A549 (cell line): ENCODE data around the gene CCDC18. TPM values are rescaled to one million over a fixed set of nuclear protein-coding genes. Genes with fewer than 3 reads are reported as not detected.

Experiments
- ATAC-seq, 2 experiments: fragments of 200-7000 bp in 1 of 2; fragments of >200 bp in 1 of 2; cut with Nextera tagmentation in 1 of 2; cut with Tn5 transposase in 1 of 2; 3 replicates each; pipeline versions ENCODE4 v1.8.0 to v1.9.1; 2018 to 2020; ENCODE audit warnings: mild to moderate bottlenecking in 1 of 2, moderate library complexity in 1 of 2
- CTCF ChIA-PET: fragments of 300-600 bp; sonication (Branson Sonifier 250); formaldehyde crosslinking; extraction: SDS; loops from one replicate; lab custom pipeline; 2021; ENCODE audit warnings: antibody characterized with exemption, inconsistent platforms; lab: Yijun Ruan, JAX
- POLR2A ChIA-PET: fragments of 350-600 bp; formaldehyde crosslinking; extraction: SDS; loops from one replicate; lab custom pipeline; 2021; ENCODE audit warnings: antibody characterized with exemption, inconsistent platforms; lab: Yijun Ruan, JAX
- DNase-seq, 2 experiments: peaks; one replicate each; pipeline versions ENCODE4 v3.0.0 to v3.0.0-alpha.2; 2011 to 2016; ENCODE audit warnings: low read depth in 1 of 2, low spot score in 1 of 2
- FAIRE-seq: peaks from 2 replicates; lab custom pipeline; 2011; peaks lifted over from hg19 to GRCh38; lab: Jason Lieb, UNC
- H3K27ac ChIP-seq, 2 experiments: fragments of >200 bp; sonication (Bioruptor Twin); formaldehyde crosslinking; 3 replicates each; pipeline ENCODE4 v1.5.1; 2016 to 2017
- H3K4me1 ChIP-seq: fragments of >200 bp; sonication (Bioruptor Twin); formaldehyde crosslinking; 3 replicates; pipeline ENCODE4 v1.6.1; 2016
- H3K4me2 ChIP-seq: fragments of >200 bp; sonication (Bioruptor Twin); formaldehyde crosslinking; 3 replicates; pipeline ENCODE4 v1.6.1; 2016
- H3K4me3 ChIP-seq: fragments of >200 bp; sonication (Bioruptor Twin); formaldehyde crosslinking; 3 replicates; pipeline ENCODE4 v1.5.1; 2016
- H3K9me3 ChIP-seq: fragments of >200 bp; sonication (Bioruptor Twin); formaldehyde crosslinking; 3 replicates; pipeline ENCODE4 v1.6.1; 2016
- CBX2 ChIP-seq: fragments of 200-600 bp; sonication (generic); IDR thresholded peaks from 2 replicates; pipeline ENCODE4 v1.6.1; 2016; ENCODE audit warnings: low read depth, mild to moderate bottlenecking, borderline replicate concordance
- EHF ChIP-seq: fragments of 250-450 bp; sonication (Bioruptor Pico); IDR thresholded peaks from 2 replicates; pipeline ENCODE4 v1.5.0; 2020; ENCODE audit warnings: mild to moderate bottlenecking
- HMGXB4 ChIP-seq: fragments of 250-450 bp; sonication (Bioruptor Pico); IDR thresholded peaks from 2 replicates; pipeline ENCODE4 v1.5.0; 2021; ENCODE audit warnings: mild to moderate bottlenecking, moderate library complexity, borderline replicate concordance
- HOXA7 ChIP-seq: fragments of 250-450 bp; sonication (Bioruptor Pico); IDR thresholded peaks from 2 replicates; pipeline ENCODE4 v1.5.0; 2020; ENCODE audit warnings: mild to moderate bottlenecking, moderate library complexity
- HOXB13 ChIP-seq: fragments of 250-450 bp; sonication (Bioruptor Pico); IDR thresholded peaks from 2 replicates; pipeline ENCODE4 v1.5.0; 2020; ENCODE audit warnings: low read depth, mild to moderate bottlenecking, moderate library complexity
- JUN ChIP-seq, 2 experiments: fragments of >200 bp; sonication (Bioruptor Twin); formaldehyde crosslinking; IDR thresholded peaks; 2 replicates in 1 of 2; 3 replicates in 1 of 2; pipeline ENCODE4 v1.6.1; 2016 to 2017
- MAFK ChIP-seq: fragments of 450-650 bp; IDR thresholded peaks from 2 replicates; pipeline ENCODE4 v1.6.1; 2014; ENCODE audit not compliant: partially characterized antibody
- MYC ChIP-seq: IDR thresholded peaks from 2 replicates; pipeline ENCODE4 v1.6.1; 2012; ENCODE audit warnings: mild to moderate bottlenecking, inconsistent platforms, low read length, improper control_type of control experiment, borderline replicate concordance
- NFE2L2 ChIP-seq: fragments of 150-350 bp; conservative IDR thresholded peaks from 2 replicates; pipeline ENCODE4 v1.6.1; 2014; ENCODE audit warnings: low read length
- NPAS2 ChIP-seq: fragments of 250-450 bp; sonication (Bioruptor Pico); IDR thresholded peaks from 2 replicates; pipeline ENCODE4 v1.8.0; 2022; ENCODE audit warnings: mild to moderate bottlenecking, moderate library complexity, borderline replicate concordance
- NR3C1 ChIP-seq: fragments of >200 bp; sonication (Bioruptor Twin); formaldehyde crosslinking; IDR thresholded peaks from 3 replicates; pipeline ENCODE4 v1.6.1; 2017
- PHF8 ChIP-seq: fragments of 200-600 bp; sonication (generic); IDR thresholded peaks from 2 replicates; pipeline ENCODE4 v1.6.1; 2016; ENCODE audit warnings: low read depth, mild to moderate bottlenecking, antibody characterized with exemption, moderate library complexity, borderline replicate concordance
- POLR2AphosphoS2 ChIP-seq: conservative IDR thresholded peaks from 2 replicates; pipeline ENCODE4 v1.6.1; 2012; ENCODE audit warnings: low read length, improper control_type of control experiment, inconsistent platforms
- RFX5 ChIP-seq: fragments of 450-650 bp; IDR thresholded peaks from 2 replicates; pipeline ENCODE4 v1.7.1; 2014; ENCODE audit warnings: antibody characterized with exemption, mild to moderate bottlenecking, moderate library complexity
- RNF2 ChIP-seq: fragments of 200-600 bp; sonication (generic); IDR thresholded peaks from 2 replicates; pipeline ENCODE4 v1.6.1; 2016; ENCODE audit warnings: low read depth, mild to moderate bottlenecking, antibody characterized with exemption, moderate library complexity, borderline replicate concordance
- SMC3 ChIP-seq: fragments of >200 bp; sonication (Bioruptor Twin); formaldehyde crosslinking; IDR thresholded peaks from 3 replicates; pipeline ENCODE4 v1.6.1; 2018; ENCODE audit warnings: inconsistent platforms
- USF2 ChIP-seq: fragments of 450-650 bp; IDR thresholded peaks from 2 replicates; pipeline ENCODE4 v1.6.1; 2014; ENCODE audit warnings: antibody characterized with exemption
- ZFP36 ChIP-seq: fragments of 450-650 bp; IDR thresholded peaks from 2 replicates; pipeline ENCODE4 v1.6.1; 2014; ENCODE audit warnings: borderline replicate concordance; ENCODE audit not compliant: partially characterized antibody
- WGBS: methylation state at CpG from one replicate; pipeline ENCODE4 v1.1.6; 2017; ENCODE audit errors: missing lambda C conversion rate; 5-methylcytosine and 5-hydroxymethylcytosine counted together
- polyA plus RNA-seq, 4 experiments: library from polyadenylated mRNA; depleted of rRNA in 3 of 4; stranded (reverse); fragments of >200 nt; fragmentation: RNase III in 1 of 4; extraction: RNeasy Plus Mini Kit Qiagen cat#74134 plus additional on column Dnase treatment in 1 of 4; gene quantifications; 2 replicates in 3 of 4; 3 replicates in 1 of 4; pipeline ENCODE4 v1.2.3, GENCODE V29; 2011 to 2017
- TF ChIP-seq, protein P1 (sequence below): fragments of >200 bp; sonication (Bioruptor Twin); formaldehyde crosslinking; IDR thresholded peaks from 3 replicates; pipeline ENCODE4 v1.5.1; 2016
- TF ChIP-seq, protein P2 (sequence below): fragments of >200 bp; sonication (Bioruptor Twin); formaldehyde crosslinking; IDR thresholded peaks from 3 replicates; pipeline ENCODE4 v1.6.1; 2016

The CCDC18 gene
- polyA plus RNA-seq, 2 of the 4 experiments (the other 2 are of a cell fraction), result 9.8 to 10.0 TPM

DNA sequence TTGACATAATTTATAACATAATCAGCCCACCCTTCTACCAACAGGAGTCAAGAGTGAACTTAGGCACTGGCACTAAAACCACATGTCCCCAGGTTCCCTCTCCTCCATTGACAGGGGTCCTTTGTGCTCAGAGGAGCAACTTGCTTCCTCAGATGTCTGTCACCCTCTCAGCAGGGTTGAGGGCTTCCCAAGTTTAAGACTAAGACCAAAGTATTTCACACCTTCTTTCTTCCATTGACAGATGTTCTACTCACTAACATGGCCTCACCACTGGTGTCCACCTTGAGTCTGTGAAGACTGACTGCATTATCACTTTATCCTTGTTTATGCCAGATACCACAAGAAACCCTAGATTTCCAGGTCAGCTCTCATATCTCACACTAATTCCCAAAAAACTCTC, 56.5 kb downstream of the CCDC18 start:
- CTCF ChIA-PET, result no interaction called here
- POLR2A ChIA-PET, result no interaction called here
- H3K4me3 ChIP-seq, result no peak overlapping the region
- H3K4me2 ChIP-seq, result no peak overlapping the region
- no peak for TF ChIP-seq POLR2AphosphoS2
- TF ChIP-seq HOXA7 (CRISPR knock-in tag), result no peak
- no peak for TF ChIP-seq PHF8
- TF ChIP-seq HOXB13 (CRISPR knock-in tag), result no peak
- TF ChIP-seq SMC3, result no peak
- TF ChIP-seq JUN (IDR thresholded peaks at IDR 0.05), result no peak
- TF ChIP-seq ZFP36, result no peak
- no peak for TF ChIP-seq NFE2L2
- no peak for TF ChIP-seq MAFK
- TF ChIP-seq, protein P1, sequence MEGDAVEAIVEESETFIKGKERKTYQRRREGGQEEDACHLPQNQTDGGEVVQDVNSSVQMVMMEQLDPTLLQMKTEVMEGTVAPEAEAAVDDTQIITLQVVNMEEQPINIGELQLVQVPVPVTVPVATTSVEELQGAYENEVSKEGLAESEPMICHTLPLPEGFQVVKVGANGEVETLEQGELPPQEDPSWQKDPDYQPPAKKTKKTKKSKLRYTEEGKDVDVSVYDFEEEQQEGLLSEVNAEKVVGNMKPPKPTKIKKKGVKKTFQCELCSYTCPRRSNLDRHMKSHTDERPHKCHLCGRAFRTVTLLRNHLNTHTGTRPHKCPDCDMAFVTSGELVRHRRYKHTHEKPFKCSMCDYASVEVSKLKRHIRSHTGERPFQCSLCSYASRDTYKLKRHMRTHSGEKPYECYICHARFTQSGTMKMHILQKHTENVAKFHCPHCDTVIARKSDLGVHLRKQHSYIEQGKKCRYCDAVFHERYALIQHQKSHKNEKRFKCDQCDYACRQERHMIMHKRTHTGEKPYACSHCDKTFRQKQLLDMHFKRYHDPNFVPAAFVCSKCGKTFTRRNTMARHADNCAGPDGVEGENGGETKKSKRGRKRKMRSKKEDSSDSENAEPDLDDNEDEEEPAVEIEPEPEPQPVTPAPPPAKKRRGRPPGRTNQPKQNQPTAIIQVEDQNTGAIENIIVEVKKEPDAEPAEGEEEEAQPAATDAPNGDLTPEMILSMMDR, result no peak
- TF ChIP-seq NR3C1, result no peak
- DNase-seq, result no peak
- no peak for ATAC-seq
- no peaks in the 10 kb centered on the region for H3K4me1 ChIP-seq
- no peak overlapping the region for H3K27ac ChIP-seq
- no peaks in the 10 kb centered on the region; the same call in 2 of the 3 replicates for H3K9me3 ChIP-seq
- FAIRE-seq, result no peak

DNA sequence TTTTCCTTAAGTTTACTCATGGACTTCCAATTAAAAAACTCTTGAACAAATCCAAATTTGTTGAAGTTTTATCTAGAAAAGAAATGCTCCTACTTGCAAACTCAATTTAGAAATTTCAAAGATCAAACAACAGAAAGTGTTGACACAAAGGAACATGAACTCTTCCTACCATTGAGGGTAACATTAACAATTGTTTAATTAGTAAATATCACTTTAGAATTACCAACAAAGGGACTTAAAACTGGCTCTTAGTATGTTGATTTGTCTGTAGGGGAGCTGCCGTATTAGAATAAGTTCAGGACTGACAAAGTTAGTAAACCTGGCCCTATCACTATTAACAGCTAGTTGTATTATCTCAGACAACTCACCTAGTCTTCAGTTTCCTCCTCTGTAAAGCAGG, 57.9 kb downstream of the CCDC18 start:
- ATAC-seq (no peak), DNase-seq (no peak), FAIRE-seq (no peak)
- Histone ChIP-seq H3K4me1 (no peaks in the 10 kb centered on the region), H3K27ac (no peak overlapping the region), H3K9me3 (peaks cover 10% of the 10 kb centered on the region), H3K4me2 (no peak overlapping the region), H3K4me3 (no peak overlapping the region)
- WGBS, result 93% methylated on average over 1 of the region's 1 CpG
- ChIA-PET POLR2A (no interaction called here), CTCF (no interaction called here)
- TF ChIP-seq RNF2, result no peak
- TF ChIP-seq HMGXB4 (CRISPR knock-in tag), result no peak
- TF ChIP-seq RFX5, result no peak
- no peak for TF ChIP-seq MAFK
- TF ChIP-seq MYC, result no peak
- TF ChIP-seq NPAS2, result no peak
- TF ChIP-seq HOXB13 (CRISPR knock-in tag), result no peak
- TF ChIP-seq NFE2L2, result no peak
- no peak for TF ChIP-seq CBX2

GRCh38 chr1:93239863-93240262, 59.3 kb downstream of the CCDC18 start:
- Histone ChIP-seq H3K4me3 (no peak overlapping the region), H3K4me1 (no peaks in the 10 kb centered on the region), H3K9me3 (peaks cover 19% of the 10 kb centered on the region), H3K4me2 (no peak overlapping the region), H3K27ac (no peak overlapping the region)
- no peak for ATAC-seq
- FAIRE-seq, result no peak
- DNase-seq, result no peak
- ChIA-PET POLR2A (no interaction called here), CTCF (no interaction called here)
- 89% methylated on average over 3 of the region's 3 CpGs for WGBS
- TF ChIP-seq, protein P2, sequence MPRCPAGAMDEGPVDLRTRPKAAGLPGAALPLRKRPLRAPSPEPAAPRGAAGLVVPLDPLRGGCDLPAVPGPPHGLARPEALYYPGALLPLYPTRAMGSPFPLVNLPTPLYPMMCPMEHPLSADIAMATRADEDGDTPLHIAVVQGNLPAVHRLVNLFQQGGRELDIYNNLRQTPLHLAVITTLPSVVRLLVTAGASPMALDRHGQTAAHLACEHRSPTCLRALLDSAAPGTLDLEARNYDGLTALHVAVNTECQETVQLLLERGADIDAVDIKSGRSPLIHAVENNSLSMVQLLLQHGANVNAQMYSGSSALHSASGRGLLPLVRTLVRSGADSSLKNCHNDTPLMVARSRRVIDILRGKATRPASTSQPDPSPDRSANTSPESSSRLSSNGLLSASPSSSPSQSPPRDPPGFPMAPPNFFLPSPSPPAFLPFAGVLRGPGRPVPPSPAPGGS, result no peak
- TF ChIP-seq PHF8 (no peak), USF2 (no peak), EHF (CRISPR knock-in tag) (no peak), SMC3 (no peak)
- TF ChIP-seq, all 56 proteins: peak for 0
